ENCODE data around the gene NKTR.

DNA sequence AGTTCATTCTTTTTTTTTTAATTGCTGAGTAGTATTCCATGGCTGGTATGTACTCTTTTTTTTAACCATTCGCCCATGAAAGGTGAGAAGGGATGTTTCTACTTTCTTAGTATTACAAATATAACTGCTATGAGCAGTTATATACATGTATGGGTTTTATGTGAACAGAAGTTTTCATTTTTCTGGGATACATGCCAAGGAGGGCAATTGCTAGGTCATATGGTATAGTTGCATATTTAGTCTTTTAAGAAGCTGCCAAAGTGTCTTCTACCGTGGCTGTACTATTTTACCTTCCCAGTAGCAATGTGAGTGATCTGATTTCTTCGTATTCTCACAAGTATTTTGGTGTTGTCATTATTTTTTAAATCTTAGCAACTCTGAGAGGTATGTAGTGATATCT lies 73.7 kb downstream of the NKTR start:
- TF ChIP-seq EP300 (IDR thresholded peaks at IDR 0.05) (no peak), POLR2AphosphoS5 (IDR thresholded peaks at IDR 0.05) (no peak)
- TF ChIP-seq, protein P1, sequence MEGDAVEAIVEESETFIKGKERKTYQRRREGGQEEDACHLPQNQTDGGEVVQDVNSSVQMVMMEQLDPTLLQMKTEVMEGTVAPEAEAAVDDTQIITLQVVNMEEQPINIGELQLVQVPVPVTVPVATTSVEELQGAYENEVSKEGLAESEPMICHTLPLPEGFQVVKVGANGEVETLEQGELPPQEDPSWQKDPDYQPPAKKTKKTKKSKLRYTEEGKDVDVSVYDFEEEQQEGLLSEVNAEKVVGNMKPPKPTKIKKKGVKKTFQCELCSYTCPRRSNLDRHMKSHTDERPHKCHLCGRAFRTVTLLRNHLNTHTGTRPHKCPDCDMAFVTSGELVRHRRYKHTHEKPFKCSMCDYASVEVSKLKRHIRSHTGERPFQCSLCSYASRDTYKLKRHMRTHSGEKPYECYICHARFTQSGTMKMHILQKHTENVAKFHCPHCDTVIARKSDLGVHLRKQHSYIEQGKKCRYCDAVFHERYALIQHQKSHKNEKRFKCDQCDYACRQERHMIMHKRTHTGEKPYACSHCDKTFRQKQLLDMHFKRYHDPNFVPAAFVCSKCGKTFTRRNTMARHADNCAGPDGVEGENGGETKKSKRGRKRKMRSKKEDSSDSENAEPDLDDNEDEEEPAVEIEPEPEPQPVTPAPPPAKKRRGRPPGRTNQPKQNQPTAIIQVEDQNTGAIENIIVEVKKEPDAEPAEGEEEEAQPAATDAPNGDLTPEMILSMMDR (IDR thresholded peaks at IDR 0.05) = no peak
